Transverse colon (tissue), 4 donors: ENCODE measurements around the gene C17orf100. TPM values are rescaled to one million over a fixed set of nuclear protein-coding genes. Genes with fewer than 3 reads are reported as not detected.

Source experiments
- DNase-seq: peaks from one replicate; pipeline ENCODE4 v3.0.0-alpha.2; 2019
- H3K27ac ChIP-seq, 4 donors: fragments of 200-600 bp; sonication (generic); 2 replicates each; pipeline ENCODE4 v1.5.1; 2016 to 2018; ENCODE audit warnings: inconsistent platforms in 4 of 4
- H3K27me3 ChIP-seq: fragments of 200-600 bp; sonication (generic); 2 replicates; pipeline ENCODE4 v1.5.1; 2017; ENCODE audit warnings: inconsistent platforms
- H3K36me3 ChIP-seq, 4 donors: fragments of 200-600 bp; sonication (generic); 2 replicates each; pipeline ENCODE4 v1.5.1; 2017 to 2019; ENCODE audit warnings: inconsistent platforms in 4 of 4
- H3K4me1 ChIP-seq, 4 donors: fragments of 200-600 bp; sonication (generic); 2 replicates each; pipeline ENCODE4 v1.5.1; 2017 to 2020; ENCODE audit warnings: inconsistent platforms in 4 of 4
- H3K4me3 ChIP-seq, 4 donors: fragments of 200-600 bp; sonication (generic); 1 replicate in 1 of 4; 2 replicates in 3 of 4; pipeline versions ENCODE4 v1.5.1 to v1.6.1; 2017 to 2019; ENCODE audit warnings: inconsistent platforms in 4 of 4
- H3K9me3 ChIP-seq, 2 donors: fragments of 200-600 bp; sonication (generic); 2 replicates each; pipeline ENCODE4 v1.5.1; 2017 to 2019; ENCODE audit warnings: inconsistent platforms in 2 of 2
- CTCF ChIP-seq, 5 experiments: fragments of 200-600 bp in 3 of 5; fragments of 450-650 bp in 2 of 5; sonication (generic) in 3 of 5; IDR thresholded peaks; 1 replicate in 2 of 5; 2 replicates in 3 of 5; pipeline ENCODE4 v1.5.1; 2016 to 2017; ENCODE audit warnings: antibody characterized with exemption in 5 of 5, inconsistent platforms in 3 of 5, mild to moderate bottlenecking in 2 of 5, moderate library complexity in 1 of 5
- EP300 ChIP-seq: sonication (generic); formaldehyde crosslinking; IDR thresholded peaks from one replicate; pipeline ENCODE4 v1.6.1; 2017; ENCODE audit warnings: antibody characterized with exemption, low read depth
- POLR2A ChIP-seq: fragments of 450-650 bp; IDR thresholded peaks from one replicate; pipeline ENCODE4 v1.6.1; 2016; ENCODE audit warnings: antibody characterized with exemption, mild to moderate bottlenecking, moderate library complexity
- POLR2AphosphoS5 ChIP-seq, 3 donors: sonication (generic); formaldehyde crosslinking; IDR thresholded peaks; one replicate each; pipeline ENCODE4 v1.6.1; 2016; ENCODE audit warnings: antibody characterized with exemption in 3 of 3
- WGBS, 2 donors: methylation state at CpG; one replicate each; pipeline ENCODE4 v1.1.5; 2018; ENCODE audit warnings: low coverage in 1 of 2; 5-methylcytosine and 5-hydroxymethylcytosine counted together
- in situ Hi-C, 4 donors: fragments of 200-750 bp; cut with MboI; loops; one replicate each; pipeline versions ENCODE4 v1.15.0 to v1.15.1; 2017; ENCODE audit warnings: low sequenced_read_pairs in 3 of 4, low pct_ligation_motif_present in 1 of 4, low pct_unique_long_range_greater_than_20kb in 1 of 4
- intact Hi-C: fragments of 100-400 bp; cut with DNase I; formaldehyde crosslinking; loops from one replicate; pipeline ENCODE4 v1.15.1; 2023; ENCODE audit warnings: low total_unique reads
- total RNA-seq, 4 donors: library from RNA; depleted of rRNA; stranded (reverse); fragments of >200 nt; gene quantifications; one replicate each; pipeline ENCODE4 v1.1.0, GENCODE V29; 2016

C17orf100 gene
- total RNA-seq, 4 donors from 2014 or later = 1.4 to 1.7 TPM; not detected in 2

- WGBS, 2 donors = 89% methylated on average over 6 of the region's 6 CpGs; no CpG with 5 or more reads in 1 of the 2 donors
- Histone ChIP-seq H3K36me3 (peaks cover 0 to 13% (median 2%) of the 10 kb centered on the region in 4 donors), H3K27ac (no peak overlapping the region), H3K27me3 (no peaks in the 10 kb centered on the region), H3K4me3 (no peak overlapping the region), H3K4me1 (peaks cover 20 to 29% (median 28%) of the 10 kb centered on the region in 4 donors), H3K9me3 (no peaks in the 10 kb centered on the region)
- no peak for DNase-seq
- TF ChIP-seq CTCF (IDR thresholded peaks at IDR 0.05) (no peak), POLR2AphosphoS5 (IDR thresholded peaks at IDR 0.05) (no peak), POLR2A (no peak), EP300 (no peak)
- in situ Hi-C loops = loop anchor here (25.0 kb wide), 2 partner anchors 175 to 375 kb away; partner anchors contain the start of genes BCL6B (in 1 of the 4) and RNASEK (in 1 of the 4)
- intact Hi-C loops = loop anchor here (5.0 kb wide), 1 partner anchor 1555 kb away; no protein-coding TSS in a partner anchor
Measured at GRCh38 chr17:6637458-6637840, 14.1 kb upstream of the C17orf100 start.

DNA sequence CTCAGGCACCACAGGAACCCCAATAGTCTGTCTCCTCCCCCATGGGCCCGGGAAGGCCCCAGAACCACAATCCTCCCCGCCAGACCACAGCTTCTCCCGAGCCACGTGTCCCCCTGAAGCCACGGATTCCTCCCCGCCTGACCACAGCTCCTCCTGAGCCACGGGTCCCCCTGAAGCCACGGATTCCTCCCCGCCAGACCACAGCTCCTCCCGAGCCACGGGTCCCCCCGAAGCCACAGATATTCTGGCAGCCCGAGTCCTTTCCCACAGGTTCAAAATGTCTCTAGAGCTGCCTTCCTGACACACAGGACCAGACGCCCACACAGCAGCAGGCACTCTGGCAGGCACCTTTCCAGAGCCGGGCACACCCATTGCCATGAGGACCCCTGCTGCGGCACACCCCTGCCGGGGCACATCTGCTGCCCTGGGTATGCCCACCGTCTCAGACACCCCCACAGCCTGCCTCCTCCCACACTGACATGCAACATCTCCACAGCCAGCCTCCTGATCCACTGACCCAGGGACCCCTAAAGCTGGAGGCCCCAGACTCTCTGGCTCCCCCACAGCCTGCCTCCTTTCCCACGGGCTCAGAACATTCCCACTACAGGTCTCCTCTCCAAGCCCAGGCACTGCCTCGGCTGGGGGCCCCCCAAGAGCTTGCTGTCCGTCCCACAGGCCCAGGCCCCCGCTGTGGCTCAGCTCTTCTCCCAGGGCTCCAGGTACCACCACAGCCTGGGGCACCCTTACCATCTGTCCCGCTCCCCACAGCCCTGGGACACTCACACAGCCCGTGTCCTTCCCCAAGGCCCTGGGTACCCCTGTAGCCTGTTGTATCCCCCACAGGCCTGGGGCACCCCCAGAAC is 13.3 kb upstream of the C17orf100 start:
- Histone ChIP-seq H3K27me3 (no peaks in the 10 kb centered on the region), H3K27ac (no peak overlapping the region), H3K4me3 (no peak overlapping the region), H3K9me3 (no peaks in the 10 kb centered on the region), H3K4me1 (peaks cover 20 to 33% (median 30%) of the 10 kb centered on the region in 4 donors), H3K36me3 (peaks cover 0 to 5% (median under 1%) of the 10 kb centered on the region in 4 donors)
- TF ChIP-seq EP300 (no peak), POLR2A (no peak), CTCF (IDR thresholded peaks at IDR 0.05) (no peak), POLR2AphosphoS5 (IDR thresholded peaks at IDR 0.05) (no peak)
- no peak for DNase-seq
- in situ Hi-C loops = loop anchor here (25.0 kb wide), 2 partner anchors 176 to 374 kb away; partner anchors contain the start of genes BCL6B (in 1 of the 4) and RNASEK (in 1 of the 4)
- WGBS, 2 donors = 70 to 80% methylated on average over 3 to 23 of the region's 24 CpGs
- intact Hi-C loops = loop anchor here (5.0 kb wide), 1 partner anchor 1556 kb away; no protein-coding TSS in a partner anchor

DNA sequence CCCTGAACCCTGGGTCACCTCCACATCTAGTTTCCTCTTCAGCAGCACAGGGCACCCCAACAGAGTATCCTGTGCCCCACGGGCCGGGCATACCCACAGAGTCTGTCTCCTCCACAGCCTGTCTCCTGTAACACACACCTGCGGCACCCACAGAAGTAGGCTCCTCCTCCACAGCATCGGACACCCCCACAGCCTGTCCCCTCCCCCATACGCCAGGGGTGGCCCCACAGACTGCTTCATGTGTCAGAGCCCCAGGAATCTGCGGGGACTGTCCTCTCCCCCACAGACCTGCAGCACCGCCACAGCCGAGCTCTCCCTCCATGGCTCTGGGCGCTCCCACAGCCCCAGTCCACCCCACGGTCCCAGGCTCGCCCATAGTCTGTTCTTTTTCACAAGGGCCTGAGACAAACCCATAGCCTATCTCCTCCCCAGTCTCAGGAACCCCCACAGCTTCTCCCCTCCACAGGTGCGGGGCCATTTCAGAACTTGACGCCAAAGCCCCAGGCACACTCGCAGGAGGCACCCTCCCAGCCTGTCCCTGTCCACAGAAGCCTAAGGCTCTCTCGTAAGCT is 12.5 kb upstream of the C17orf100 start:
- peaks cover 0 to 1% (median 0%) of the 10 kb centered on the region in 4 donors for H3K36me3 ChIP-seq
- H3K27ac ChIP-seq = peak overlapping the region in 3 of 4 donors; percentile 85 to 94 (median 93)
- in situ Hi-C loops (loop anchor here (25.0 kb wide), 2 partner anchors 177 to 373 kb away; partner anchors contain the start of genes BCL6B (in 1 of the 4) and RNASEK (in 1 of the 4)), intact Hi-C loops (loop anchor here (5.0 kb wide), 1 partner anchor 1557 kb away; no protein-coding TSS in a partner anchor)
- WGBS, 2 donors = 35% methylated on average over 13 of the region's 15 CpGs; no CpG with 5 or more reads in 1 of the 2 donors
- H3K4me3 ChIP-seq = peak overlapping the region; percentile 73 to 92 (median 78)
- H3K27me3 ChIP-seq = no peaks in the 10 kb centered on the region
- DNase-seq = no peak
- H3K9me3 ChIP-seq = no peaks in the 10 kb centered on the region
- peaks cover 20 to 33% (median 30%) of the 10 kb centered on the region in 4 donors for H3K4me1 ChIP-seq
- TF ChIP-seq EP300 (no peak), POLR2A (no peak), POLR2AphosphoS5 (IDR thresholded peaks at IDR 0.05) (no peak), CTCF (IDR thresholded peaks at IDR 0.05) (no peak)
